ENCODE results near the gene APLNR. TPM values are rescaled to one million over a fixed set of nuclear protein-coding genes. Genes with fewer than 3 reads are reported as not detected.

Gene APLNR
- polyA plus RNA-seq, 3 donors = not detected

- Histone ChIP-seq H3K36me3 (replicated peaks in 1 of 2; ENCODE audit: control insufficient read depth in 1 of 2, insufficient read depth in 2 of 2, low read length in 2 of 2) (no peaks in the 10 kb centered on the region), H3K79me2 (ENCODE audit: insufficient read depth, low read length) (no peaks in the 10 kb centered on the region), H3K4me2 (replicated peaks; ENCODE audit: extremely low read depth, low read length, poor library complexity, severe bottlenecking) (no peak overlapping the region), H2AFZ (ENCODE audit: insufficient read depth, low read depth, low read length, poor library complexity, severe bottlenecking) (no peak overlapping the region), H3K9me3 (replicated peaks in 1 of 2; ENCODE audit: control insufficient read depth in 1 of 2, insufficient read depth in 1 of 2, low read length in 2 of 2) (no peaks in the 10 kb centered on the region), H3K4me1 (ENCODE audit: control insufficient read depth in 1 of 2, insufficient read depth in 2 of 2, low read length in 2 of 2) (no peaks in the 10 kb centered on the region), H4K20me1 (ENCODE audit: insufficient read depth, low read length) (no peaks in the 10 kb centered on the region), H3K4me3 (replicated peaks in 1 of 3; ENCODE audit: low read depth in 2 of 3, low read length in 3 of 3) (no peak overlapping the region), H3K9ac (ENCODE audit: insufficient read depth, low read length, poor library complexity, severe bottlenecking) (no peak overlapping the region), H3K27ac (ENCODE audit: low read depth in 1 of 2, low read length in 2 of 2) (no peak overlapping the region), H3K27me3 (ENCODE audit: control insufficient read depth in 2 of 2, insufficient read depth in 2 of 2, low read length in 2 of 2) (peaks cover 41 to 71% of the 10 kb centered on the region in 2 donors)
- no peak for TF ChIP-seq CTCF (IDR thresholded peaks at IDR 0.05)
- no peak for DNase-seq
- Mint-ChIP-seq H3K27ac (no peak overlapping the region), H3K9me3 (peaks cover 0 to 3% (median 0%) of the 10 kb centered on the region in 7 donors), H3K4me1 (no peaks in the 10 kb centered on the region), H3K27me3 (ENCODE audit: low read depth in 3 of 3) (peaks cover 50 to 71% (median 57%) of the 10 kb centered on the region in 3 donors), H3K4me3 (peak overlapping the region in 1 of 2 donors; percentile 52), H3K36me3 (no peaks in the 10 kb centered on the region)
- intact Hi-C loops (cut with micrococcal nuclease) = no loop called here
- 15% methylated on average over 7 of the region's 18 CpGs for WGBS (ENCODE audit: insufficient coverage)
Observed at GRCh38 chr11:57230791-57231538, 6.1 kb downstream of the APLNR start.

GRCh38 chr11:57230316-57230715, 6.7 kb downstream of the APLNR start:
- Histone ChIP-seq H3K27me3 (ENCODE audit: control insufficient read depth in 2 of 2, insufficient read depth in 2 of 2, low read length in 2 of 2) (peaks cover 44 to 69% of the 10 kb centered on the region in 2 donors), H4K20me1 (ENCODE audit: insufficient read depth, low read length) (no peaks in the 10 kb centered on the region), H3K4me2 (replicated peaks; ENCODE audit: extremely low read depth, low read length, poor library complexity, severe bottlenecking) (no peak overlapping the region), H3K36me3 (replicated peaks in 1 of 2; ENCODE audit: control insufficient read depth in 1 of 2, insufficient read depth in 2 of 2, low read length in 2 of 2) (no peaks in the 10 kb centered on the region), H3K9me3 (replicated peaks in 1 of 2; ENCODE audit: control insufficient read depth in 1 of 2, insufficient read depth in 1 of 2, low read length in 2 of 2) (no peaks in the 10 kb centered on the region), H3K27ac (ENCODE audit: low read depth in 1 of 2, low read length in 2 of 2) (no peak overlapping the region), H3K79me2 (ENCODE audit: insufficient read depth, low read length) (no peaks in the 10 kb centered on the region), H3K4me1 (ENCODE audit: control insufficient read depth in 1 of 2, insufficient read depth in 2 of 2, low read length in 2 of 2) (no peaks in the 10 kb centered on the region), H3K9ac (ENCODE audit: insufficient read depth, low read length, poor library complexity, severe bottlenecking) (no peak overlapping the region), H2AFZ (ENCODE audit: insufficient read depth, low read depth, low read length, poor library complexity, severe bottlenecking) (no peak overlapping the region), H3K4me3 (replicated peaks in 1 of 3; ENCODE audit: low read depth in 2 of 3, low read length in 3 of 3) (no peak overlapping the region)
- H3K27me3 Mint-ChIP-seq (ENCODE audit: low read depth in 3 of 3) = peaks cover 48 to 65% (median 56%) of the 10 kb centered on the region in 3 donors
- DNase-seq = no peak
- TF ChIP-seq CTCF (IDR thresholded peaks at IDR 0.05) = no peak
- WGBS (ENCODE audit: insufficient coverage) = 50% methylated on average over 3 of the region's 5 CpGs
- H3K9me3 Mint-ChIP-seq = peaks cover 0 to 3% (median 0%) of the 10 kb centered on the region in 7 donors
- no peaks in the 10 kb centered on the region for H3K4me1 Mint-ChIP-seq
- intact Hi-C loops (cut with micrococcal nuclease) = no loop called here
- H3K36me3 Mint-ChIP-seq = no peaks in the 10 kb centered on the region
- H3K4me3 Mint-ChIP-seq = no peak overlapping the region
- no peak overlapping the region for H3K27ac Mint-ChIP-seq
